GM18502 (cell line): Measurements from ENCODE around the gene TMEM97.
A peak's percentile ranks its signal among the peaks of the same experiment; 100 is the strongest.
"Not testable (repeated sequence)": the region's sequence is repeated elsewhere in the genome, so short reads cannot be mapped to it uniquely, and the experiment has no call there.

Experiments used
- ATAC-seq: cut with Tn5 transposase; IDR thresholded peaks from one replicate; pipeline ENCODE4 v1.9.1; 2021; ENCODE audit warnings: mild to moderate bottlenecking; ENCODE audit not compliant: unreplicated experiment, poor library complexity

Gene TMEM97

DNA sequence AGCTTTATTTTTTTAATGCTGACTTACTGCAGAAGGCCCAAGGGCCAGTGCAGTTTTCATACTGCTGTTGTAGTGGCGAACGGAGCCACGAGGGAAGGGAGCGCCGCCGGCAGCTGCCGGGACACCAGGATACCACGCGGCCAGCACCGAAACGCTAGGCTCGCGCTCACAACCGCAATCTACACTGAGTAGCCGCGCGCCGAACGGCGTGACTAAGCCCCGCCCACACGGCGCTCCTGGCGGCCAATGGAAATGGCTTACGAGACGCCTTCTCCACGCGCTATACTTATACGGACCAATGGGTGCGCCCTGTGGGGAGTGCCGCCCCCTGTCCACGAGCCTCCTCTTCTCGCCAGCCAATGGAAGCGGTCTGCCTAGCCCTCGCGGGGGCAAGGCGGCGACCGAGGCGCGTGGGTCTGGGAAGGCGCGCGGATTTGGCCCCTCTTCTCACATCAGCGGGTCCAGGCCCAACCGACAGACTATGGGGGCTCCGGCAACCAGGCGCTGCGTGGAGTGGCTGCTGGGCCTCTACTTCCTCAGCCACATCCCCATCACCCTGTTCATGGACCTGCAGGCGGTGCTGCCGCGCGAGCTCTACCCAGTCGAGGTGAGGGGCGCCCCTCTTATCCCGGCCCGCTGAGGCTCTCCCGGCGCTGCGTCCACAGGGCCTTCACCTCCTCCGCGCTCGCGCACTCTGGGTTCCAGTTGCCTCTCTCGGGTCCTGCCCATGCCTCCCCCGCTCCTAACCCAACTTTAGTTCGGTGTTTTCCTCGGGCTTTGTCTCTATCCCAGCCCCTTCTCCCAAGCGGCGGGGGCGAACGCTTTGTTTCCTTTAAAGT is at the start of gene TMEM97:
Gene TMEM97, plus strand, starts transcription at position 442 of the 839 bp plus-strand sequence. Its CDS starts 40 bp downstream, at position 482.
- peak; percentile 94 for ATAC-seq

DNA sequence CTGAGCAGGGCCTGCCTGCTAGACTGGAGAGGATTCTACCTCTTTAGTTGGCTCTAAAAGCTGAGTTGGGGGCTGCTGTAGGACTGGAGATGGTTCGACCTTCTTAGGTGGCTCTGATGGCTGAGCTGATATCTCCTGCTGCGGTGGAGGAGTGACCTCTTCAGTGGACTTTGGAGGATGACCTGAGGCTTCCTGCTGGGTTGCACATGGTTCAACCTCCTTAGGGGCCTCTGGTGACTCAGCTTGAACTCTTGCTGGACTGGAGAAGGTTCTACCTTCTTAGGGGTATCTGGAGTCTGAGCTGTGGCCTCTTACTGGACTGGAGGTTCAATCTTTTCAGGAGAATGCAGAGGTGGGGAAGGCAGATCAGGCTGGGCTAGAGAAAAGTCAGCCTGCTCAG is 48.9 kb upstream of the TMEM97 start:
- no peak for ATAC-seq

DNA sequence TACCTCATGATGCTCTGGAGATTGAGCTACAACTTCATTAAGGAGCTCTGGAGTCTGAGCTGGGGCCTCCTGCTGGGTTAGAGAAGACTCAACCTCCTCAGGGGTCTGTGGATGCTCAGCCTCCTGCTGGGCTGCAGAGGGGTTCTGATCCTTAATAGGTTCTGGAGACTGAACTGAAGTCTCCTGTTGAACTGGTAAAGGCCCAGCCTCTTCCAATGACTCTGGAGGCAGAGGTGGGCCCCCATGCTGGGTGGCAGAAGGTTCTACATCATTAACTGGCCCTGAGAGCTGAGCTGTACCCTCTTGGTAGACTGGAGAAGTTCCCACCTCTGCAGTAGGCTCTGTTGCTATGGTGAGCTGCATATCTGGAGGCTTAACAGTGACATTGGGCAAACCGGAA is 48.1 kb upstream of the TMEM97 start:
- ATAC-seq, result no peak

DNA sequence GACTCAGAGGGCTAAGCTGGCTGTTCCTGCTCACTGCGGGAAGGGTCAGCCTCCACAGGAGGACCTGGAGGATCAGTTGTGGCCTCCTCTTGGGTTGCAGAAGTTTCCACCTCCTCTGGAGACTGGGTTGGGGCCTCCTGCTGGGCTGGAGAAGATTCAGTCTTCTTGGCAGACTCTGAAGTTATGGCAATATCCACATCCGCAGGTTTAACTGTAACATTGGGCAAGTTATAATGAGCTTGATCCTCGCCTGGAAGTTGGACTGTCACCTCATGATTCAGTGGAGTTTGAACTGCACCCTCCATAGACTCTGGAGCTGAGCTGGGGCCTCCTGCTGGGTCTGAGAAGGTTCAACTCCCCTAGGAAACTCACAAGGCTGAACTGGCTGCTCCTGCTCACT is 47.6 kb upstream of the TMEM97 start:
- no peak for ATAC-seq

DNA sequence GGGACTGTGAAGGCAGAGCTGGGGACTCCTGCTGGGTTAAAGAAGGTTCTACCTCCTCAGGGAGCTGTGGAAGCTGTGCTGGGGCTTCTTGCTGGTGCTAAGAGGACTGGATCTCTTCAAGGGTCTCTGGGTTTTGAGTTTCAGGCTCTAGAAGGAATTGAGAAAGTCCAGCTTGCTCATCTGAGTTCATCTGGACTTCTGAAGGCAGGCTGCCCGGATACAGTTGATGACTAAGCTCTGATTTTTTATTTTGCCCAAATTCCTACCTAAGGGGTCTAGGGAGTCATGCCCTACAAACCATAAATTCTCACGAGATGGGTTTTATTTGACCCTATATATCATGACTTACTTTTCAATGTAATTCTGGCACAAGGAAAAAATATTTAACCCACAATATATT is 46.8 kb upstream of the TMEM97 start:
- ATAC-seq, result no peak

DNA sequence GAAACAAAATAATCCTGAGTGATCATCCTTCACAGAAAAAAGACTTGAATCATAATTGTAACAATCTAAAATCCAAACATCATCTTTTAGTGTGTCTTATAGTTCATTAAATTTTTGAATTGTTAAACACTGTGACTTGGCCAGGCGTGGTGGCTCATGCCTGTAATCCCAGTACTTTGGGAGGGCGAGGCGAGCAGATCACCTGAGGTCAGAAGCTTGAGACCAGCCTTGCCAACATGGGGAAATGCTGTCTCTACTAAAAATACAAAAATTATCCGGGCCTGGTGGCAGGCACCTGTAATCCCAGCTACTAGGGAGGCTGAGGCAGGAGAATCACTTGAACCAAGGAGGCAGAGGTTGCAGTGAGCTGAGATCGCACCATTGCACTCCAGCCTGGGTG is 45.7 kb upstream of the TMEM97 start:
- not testable (repeated sequence) for ATAC-seq

DNA sequence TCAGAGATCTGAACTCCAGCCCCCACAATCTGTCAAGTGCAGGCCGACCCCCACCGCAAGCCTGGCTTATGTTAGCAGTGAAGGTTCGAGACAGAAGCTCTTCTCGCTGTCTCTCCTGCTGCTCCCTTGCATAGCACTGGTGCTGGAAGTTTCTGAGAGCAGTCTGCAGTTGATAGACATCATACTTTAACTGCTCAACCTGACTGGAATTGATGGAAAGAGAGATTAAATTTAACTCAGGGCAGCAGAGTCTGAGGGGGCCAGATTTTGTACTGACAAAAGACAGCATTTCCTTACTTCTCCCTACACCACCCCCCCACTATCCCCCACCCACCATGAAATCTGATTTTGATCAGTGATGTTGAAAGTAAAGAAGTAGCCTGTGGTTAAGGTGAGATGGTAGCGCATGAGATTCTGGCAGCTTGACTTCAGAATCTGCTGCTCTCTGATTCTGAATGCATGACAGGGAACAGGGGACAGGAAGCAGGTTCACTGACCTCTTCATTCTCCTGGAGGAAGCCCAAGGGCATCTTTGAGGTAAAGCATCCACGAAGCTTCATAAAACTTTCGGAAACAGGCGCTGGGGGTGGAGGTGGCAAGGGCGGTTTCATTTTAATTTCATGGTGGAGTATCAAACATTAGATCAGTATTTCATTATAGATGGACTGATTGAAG is 44.3 kb upstream of the TMEM97 start:
- no peak for ATAC-seq

DNA sequence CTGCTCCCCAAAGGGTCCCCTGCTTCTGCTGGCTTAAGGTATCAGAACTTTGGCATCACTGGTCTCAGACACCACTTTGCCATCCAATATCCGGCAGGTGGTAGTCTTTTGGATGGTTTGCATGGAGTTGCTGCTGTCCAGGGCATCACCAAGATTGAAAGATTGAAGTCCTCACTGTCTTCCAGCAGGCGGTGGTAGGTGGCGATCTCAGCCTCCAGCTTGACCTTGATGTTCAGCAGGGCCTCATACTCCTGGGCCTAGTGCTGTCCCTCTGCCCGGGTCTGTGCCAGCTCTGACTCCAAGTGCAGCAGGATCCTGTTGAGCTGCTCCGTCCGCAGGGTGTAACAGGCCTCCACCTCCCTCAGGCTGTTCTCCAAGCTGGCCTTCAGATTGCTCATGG is 43.0 kb upstream of the TMEM97 start:
- no peak for ATAC-seq

DNA sequence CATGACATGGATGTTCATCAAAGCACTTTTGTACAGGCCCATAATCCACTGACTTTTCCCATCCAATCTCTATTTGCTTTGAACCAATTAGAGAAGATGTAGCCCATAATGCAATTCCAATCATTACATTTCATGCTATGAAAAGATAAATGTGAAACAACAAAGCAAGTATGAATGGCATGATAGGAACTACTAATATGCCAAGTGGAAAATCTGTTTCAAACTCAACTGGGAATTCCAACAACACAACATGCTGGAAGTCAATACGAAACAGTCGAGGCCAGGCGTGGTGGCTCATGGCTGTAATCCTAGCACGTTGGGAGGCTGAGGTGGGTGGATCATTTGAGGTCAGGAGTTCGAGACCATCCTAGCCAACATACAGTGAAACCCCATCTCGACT is 39.6 kb upstream of the TMEM97 start:
- no peak for ATAC-seq

DNA sequence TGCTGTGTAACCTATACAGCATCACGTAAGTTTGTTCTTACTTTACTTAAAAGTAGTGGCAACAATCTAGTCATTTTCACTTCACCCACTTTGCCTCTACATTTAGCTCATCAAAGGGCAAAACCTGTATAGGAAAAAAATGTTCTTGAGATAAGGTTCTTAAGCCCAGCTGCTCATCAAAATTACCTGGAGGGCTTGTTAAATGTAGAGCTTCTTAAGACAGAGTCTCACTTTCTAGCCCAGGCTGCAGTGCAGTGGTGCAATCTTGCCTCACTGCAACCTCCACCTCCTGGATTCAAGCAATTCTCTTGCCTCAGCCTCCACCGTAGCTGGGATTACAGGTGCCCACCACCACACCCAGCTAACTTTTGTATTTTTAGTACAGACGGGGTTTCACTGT is 38.2 kb upstream of the TMEM97 start:
- no peak for ATAC-seq

DNA sequence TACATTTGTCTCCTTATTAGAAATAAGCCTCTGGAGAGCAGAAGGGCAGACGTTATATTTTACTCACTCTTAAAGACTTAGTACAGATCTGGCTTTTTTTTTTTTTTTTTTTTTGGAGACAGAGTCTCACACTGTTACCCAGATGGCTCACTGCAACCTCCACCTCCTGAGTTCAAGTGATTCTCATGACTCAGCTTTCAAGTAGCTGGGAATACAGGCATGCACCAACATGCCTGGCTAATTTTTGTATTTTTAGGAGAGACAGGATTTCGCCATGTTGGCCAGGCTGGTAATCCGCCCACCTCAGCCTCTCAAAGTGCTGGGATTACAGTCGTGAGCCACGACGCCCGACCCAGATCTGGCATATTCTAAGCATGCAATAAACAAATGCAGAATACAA is 36.4 kb upstream of the TMEM97 start:
- no peak for ATAC-seq

DNA sequence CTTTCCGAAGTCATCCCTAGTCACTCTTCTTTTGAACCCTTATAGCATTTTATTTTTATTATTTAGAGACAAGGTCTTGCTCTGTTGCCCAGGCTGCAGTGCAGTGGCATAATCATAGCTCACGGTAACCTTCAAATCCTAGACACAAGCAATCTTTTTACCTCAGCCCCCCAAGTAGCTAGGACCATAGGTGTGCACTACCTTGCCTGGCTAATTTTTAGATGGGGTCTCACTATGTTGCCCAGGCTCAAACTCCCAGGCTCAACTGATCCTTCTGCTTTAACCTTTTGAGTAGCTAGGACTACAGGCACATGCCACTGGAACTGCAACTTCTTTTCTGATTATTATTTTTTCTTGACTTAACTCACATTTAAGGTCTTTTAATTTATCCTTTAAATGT is 33.0 kb upstream of the TMEM97 start:
- no peak for ATAC-seq

DNA sequence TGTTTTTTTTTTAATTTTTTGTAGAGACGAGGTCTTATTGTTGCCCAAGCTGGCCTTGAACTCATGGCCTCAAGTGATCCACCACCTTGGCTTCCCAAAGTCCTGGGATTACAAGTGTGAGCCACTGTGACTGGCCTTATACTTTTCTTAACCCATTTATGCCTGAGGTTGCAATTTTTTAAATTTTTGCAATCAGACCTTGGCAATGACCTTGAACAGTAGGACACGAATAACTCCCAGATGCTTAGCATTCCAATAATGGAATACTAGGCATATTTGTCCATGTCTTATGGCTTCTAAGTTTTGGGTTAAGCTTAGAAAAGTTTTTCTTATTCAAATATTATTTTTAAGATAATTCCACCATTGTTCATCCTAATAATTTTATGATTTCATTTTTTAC is 28.3 kb upstream of the TMEM97 start:
- ATAC-seq, result no peak

DNA sequence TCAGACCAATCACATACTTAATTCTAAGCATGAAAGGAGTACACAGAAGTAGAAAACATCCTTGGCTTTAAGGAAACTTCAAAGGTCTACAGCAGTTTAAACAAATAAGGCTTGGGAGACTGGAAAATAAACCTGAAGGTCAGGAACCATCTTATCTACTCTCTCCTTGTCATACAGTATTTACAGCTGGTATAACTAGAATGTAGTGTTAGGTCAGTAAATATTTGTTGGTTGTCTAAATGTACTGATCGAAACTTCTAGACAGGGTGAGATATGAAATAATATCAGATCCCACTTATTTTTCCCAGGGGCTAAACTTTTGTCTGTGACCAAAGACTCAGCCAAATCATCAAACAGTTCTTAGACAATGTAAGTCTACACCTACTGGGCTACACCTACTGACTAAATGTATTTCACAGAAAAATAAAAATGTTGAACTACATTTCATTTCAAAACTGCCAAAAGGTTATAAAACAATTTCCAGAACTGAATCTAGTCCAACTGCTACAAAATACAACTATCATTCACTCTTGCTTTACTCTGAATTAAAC is 27.1 kb upstream of the TMEM97 start:
- ATAC-seq, result no peak

DNA sequence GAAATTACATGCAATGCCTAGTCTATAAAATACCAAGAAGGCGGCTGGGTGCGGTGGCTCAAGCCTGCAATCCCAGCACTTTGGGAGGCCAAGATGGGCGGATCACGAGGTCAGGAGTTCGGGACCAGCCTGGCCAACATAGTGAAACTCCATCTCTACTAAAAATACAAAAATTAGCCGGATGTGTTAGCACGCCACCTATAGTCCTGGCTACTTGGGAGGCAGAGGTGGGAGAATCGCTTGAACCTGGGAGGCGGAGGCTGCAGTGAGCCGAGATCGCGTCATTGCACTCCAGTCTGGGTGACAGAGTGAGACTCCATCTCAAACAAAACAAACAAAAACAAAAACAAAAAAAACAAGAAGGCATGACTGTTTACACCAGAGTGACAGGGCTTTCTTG is 26.1 kb upstream of the TMEM97 start:
- ATAC-seq, result not testable (repeated sequence)

DNA sequence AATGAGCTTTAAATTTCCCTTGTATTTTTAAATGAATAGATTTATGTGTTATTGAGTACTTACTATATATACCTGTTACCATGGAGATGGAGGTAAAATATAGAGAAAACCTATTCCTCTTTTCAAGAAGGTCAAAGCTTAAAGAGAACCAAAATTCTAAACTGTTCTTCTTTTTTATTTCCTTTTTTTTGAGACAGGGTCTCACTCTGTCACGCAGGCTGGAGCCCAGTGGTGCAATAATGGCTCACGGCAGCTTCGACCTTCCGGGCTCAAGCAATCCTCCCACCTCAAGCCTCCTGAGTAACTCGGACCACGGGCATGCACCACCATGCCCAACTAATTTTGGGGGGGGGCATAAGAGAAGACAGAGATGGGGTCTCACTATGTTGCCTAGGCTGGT is 25.0 kb upstream of the TMEM97 start:
- ATAC-seq, result no peak

DNA sequence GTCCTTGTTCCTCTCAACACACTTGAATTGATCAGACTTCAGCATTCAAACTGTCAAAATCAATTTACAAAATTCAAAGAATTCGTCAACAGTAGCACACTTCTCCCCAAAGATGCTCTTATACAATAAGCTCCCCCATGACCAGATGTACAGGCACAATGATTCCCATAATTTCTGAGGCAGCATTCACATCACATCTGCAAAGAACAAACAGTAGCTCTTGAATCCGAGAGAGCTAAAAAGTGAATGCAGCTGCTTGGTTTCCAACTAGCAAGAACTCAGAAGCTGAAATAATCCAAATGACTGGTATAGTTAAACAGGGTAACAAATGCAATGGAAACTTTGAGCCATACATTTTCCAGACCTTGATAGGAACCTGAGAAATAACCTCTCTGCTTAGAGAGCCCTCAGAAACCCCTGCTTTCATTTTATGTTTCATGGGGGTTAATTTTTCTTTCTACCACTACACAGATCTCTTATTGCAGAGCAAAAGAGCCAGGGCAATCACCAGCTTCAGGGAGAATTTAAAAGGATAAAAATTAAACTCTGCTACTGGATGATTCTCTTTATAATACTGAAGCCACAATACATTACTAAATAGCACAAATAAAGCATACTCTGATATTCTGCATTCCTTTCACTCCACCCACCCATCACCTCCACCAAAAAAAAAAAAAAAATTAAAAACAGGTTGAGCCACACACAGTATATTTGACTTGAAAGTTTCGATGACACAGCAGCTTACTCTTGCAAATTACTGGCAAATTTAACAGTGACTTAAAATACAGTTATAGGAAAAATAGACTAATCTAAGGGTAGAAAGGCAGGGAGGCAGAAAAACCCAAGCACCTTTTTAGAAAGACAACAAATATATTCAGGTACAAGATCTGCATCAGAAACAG is 23.1 kb upstream of the TMEM97 start:
- no peak for ATAC-seq

DNA sequence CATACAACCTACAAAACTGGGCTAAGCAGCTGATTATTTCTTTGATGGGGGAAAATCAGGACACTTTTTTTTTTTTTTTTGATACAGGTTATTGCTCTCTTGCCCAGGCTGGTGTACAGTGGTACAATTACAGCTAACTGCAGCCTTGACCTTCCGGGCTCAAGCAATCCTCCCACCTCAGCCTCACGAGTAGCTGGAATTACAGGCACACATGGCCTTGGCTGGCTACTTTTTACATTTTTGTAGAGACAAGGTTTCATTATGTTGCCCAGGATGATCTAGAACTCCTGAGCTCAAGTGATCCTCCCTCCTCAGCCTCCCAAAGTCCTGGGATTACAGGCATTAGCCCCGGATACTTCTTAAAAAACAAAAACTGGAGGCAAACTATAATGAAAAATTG is 20.6 kb upstream of the TMEM97 start:
- ATAC-seq, result no peak

DNA sequence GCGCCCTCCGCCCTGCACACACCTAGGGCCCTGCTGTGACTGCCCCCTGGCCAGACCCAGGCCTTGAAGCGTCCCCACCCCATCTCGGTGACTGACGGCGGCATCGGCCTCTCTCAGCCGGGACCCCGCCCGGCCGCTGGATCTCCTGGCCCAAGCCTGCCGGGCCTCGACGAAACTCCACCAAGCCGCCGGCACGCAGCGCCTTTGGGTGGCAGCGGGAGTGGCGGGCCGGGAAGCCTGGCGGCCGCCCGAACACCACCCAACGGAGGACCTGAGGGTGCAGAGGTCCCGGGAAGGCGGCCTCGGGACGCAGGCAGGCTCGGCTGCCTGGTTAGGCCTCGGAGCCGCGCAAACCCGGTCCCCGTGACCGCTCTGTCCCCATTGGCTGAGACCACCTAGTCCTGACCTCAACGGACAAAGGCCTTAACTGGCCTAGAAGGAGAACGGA is 12.0 kb upstream of the TMEM97 start:
- no peak for ATAC-seq

DNA sequence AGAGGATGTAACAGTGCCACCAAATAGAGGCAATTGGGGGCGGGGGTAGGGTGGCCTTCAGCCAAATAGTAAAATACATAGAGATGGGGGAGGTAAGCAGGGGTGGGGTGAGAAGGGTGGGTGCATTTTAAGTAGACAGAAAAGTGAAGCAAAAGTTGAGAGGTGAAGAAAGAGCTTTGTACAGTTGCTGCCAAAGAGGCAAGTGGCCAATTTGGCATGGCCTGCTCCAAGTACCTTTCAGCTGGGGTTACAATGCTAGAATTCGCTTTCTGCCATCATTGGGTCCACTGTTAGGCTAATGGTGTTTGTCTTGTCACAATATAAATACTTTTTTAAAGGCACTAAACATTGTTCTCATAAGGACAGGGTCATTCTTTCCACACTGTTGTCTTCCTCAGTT is 5.2 kb upstream of the TMEM97 start:
- ATAC-seq, result no peak
